Caki2 (cell line): Measurements from ENCODE around the gene CDH4. TPM values are rescaled to one million over a fixed set of nuclear protein-coding genes. Genes with fewer than 3 reads are reported as not detected.

Experiments used
- DNase-seq: peaks from one replicate; pipeline ENCODE4 v3.0.0-alpha.2; 2015; ENCODE audit warnings: low read depth
- in situ Hi-C: cut with HindIII; loops from 2 replicates; pipeline ENCODE4 v1.10.0; 2016; ENCODE audit warnings: low sequenced_read_pairs, low pct_unique_long_range_greater_than_20kb, mixed read lengths
- total RNA-seq: library from RNA; depleted of rRNA; stranded (reverse); fragments of >200 nt; shearing (Covaris generic); gene quantifications from 2 replicates; pipeline ENCODE4 v1.2.3, GENCODE V29; 2014; ENCODE audit warnings: low replicate concordance

The CDH4 gene
- total RNA-seq, 1 experiment from 2014 or later: 2.7 TPM

DNA sequence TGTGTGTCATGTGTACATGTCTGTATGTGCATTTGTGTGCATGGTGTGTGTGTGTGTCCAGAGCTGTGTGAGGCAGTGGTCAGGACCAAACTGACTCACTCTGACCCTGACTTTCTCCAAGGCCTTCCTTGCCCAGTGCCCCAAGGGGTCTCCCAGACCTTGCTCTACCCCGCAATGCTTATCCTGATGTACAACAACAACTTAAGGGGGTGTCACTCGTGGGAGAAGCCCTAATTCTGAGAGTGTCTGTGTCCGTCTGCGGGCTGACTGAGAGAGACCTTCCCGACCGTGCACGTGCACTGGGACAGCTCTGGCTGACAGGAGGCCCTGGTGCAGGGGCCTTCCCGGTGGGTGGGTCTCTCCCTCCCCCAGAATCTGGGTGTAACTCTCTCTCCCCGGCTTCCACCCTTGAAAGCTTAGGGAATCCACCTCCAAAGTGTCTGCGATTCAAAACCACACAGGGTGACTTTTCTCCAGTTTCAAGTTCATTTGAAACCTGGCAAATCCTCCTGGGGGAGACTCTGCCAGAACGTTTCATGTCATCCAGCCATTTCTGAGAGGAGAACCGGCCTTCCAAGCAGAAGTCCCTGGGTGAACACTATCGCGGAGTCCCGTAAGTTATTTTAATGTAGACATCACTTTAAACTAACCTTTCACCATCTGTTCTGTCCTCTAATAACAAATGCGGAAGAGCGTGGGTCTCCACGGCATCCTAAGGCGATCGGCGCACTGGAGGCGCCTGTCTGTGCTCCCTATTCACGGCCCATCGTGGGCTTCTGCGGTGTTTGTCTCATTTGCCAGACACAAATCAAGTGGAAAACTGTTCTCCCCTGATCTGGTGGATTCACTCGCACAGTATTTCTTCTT is 588.1 kb downstream of the CDH4 start:
- in situ Hi-C loops: no loop called here
- DNase-seq: no peak

DNA sequence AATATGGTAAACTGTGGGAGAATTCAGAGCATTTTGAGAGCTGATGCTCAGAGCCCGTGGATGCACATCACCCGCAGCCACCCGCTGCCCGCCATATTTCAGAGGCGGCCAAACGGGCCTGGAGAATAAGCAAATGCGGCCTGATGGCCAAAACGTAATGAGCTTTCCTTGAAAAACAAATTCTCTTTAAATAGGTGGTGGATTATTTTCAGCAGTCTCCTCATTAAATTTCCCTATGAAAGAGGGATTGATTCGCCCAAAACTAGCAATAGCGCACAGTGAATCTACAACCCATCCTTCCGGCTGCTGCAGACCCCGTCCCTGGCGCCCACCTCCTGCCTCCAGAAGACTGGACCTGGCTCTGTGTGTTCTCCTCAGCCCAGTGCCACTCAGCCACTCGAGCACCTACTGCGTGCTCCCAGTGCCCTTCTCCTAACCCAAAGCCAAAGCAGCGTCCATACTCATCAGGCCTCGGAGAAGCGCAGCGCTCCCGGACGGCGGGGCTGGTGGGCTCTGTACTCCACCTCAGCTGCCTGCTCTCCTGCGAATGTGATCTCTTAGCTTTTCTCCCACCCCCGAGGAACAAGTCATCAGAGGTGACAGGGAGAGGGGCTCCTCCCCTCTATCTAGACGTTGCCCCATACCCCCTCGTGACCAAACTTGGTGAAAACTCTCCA is 588.9 kb downstream of the CDH4 start:
- DNase-seq: no peak
- in situ Hi-C loops: no loop called here

DNA sequence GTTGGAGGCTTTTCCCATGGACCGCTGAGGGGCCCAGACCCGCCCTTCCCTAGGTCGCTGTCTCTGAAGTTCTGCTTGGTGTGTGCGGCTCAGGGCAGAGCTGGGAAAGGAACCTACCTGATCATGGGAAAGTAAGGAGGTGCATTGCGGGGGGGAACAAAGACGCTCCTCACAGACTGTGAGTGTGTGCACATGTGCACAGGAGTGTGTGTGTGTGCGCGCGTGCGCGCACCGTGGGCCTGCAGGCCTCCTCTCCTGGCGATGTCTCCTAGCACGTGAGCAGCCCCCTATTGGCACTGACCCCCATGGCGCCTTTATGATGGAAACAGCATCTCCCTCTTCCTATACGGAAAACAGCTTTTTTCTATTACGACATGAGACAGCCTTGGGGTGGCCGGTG is 589.5 kb downstream of the CDH4 start:
- in situ Hi-C loops: no loop called here
- DNase-seq: no peak

DNA sequence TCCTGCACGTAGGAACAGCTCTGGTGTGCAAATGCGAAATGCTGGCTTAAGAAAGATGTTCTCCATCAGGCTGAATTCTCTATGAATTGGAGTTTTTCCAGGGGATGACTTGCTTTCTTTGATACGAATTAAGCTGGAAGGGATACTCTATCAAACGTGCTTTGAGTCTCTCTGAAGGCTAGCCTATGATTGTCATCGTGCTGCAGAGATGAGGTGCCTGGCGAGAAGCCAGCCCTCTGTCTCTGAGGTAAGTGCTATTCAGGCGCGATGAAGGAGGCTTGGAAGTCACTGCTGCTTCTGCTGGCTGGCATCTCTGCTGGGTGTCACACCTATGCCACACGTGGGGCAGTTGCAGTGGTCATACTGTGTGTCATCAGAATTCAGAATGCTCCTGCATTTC is 589.9 kb downstream of the CDH4 start:
- no peak for DNase-seq
- in situ Hi-C loops: no loop called here

DNA sequence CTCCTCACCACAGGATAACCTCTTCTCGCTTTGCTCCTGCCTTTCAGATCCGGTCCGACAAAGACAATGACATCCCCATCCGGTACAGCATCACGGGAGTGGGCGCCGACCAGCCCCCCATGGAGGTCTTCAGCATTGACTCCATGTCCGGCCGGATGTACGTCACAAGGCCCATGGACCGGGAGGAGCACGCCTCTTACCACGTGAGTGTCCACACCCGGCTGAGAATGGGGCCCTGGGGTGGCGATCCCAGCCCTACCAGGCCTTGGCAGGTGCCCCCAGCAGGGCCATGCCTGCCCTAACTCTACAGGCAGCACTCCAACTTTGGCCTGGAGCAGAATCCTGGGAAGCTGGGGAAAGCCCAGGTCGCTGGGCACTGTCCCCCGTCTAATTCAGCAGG is 592.6 kb downstream of the CDH4 start:
- no peak for DNase-seq
- in situ Hi-C loops: no loop called here

DNA sequence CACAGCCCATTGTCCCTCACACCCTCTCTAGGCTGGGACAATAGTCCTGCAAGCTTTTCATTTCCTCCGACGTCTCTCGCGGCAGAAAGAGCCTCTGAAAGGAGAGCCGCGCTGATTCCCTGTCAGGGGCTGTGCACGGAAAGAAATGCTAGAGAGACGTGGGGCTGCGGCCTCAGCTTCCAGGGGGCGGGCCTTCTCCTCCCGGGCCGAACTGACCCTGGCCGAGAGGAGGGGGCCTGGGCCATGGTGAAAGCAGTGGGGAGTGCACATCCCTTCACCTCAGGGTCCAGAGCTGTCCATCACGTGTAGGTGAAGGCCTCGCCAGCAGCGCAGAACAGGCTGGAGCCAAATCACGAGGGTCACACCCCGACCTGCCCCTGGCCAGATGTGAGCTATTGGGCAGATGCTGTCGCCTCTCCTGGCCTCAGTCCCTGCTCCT is 593.2 kb downstream of the CDH4 start:
- no peak for DNase-seq
- in situ Hi-C loops: no loop called here

DNA sequence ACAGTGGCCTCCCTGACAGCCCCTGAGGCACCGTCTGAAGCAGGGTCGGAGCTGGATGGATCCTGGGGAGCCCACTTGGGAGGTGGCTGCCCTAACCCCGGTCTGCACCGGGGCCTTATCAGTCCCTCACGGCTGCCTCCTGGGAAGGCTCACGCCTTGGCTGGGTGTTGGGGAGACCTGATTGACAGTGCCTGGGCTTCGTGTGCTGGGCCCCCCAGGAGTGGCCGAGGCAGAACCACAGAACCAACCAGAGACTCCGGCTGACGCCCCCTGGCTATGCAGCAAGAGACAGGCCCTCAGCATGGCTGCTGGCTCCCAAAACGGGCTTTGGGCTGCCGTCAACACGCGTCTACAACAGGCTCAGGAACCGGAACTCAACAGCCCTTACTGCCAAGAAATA is 594.0 kb downstream of the CDH4 start:
- in situ Hi-C loops: no loop called here
- DNase-seq: no peak

DNA sequence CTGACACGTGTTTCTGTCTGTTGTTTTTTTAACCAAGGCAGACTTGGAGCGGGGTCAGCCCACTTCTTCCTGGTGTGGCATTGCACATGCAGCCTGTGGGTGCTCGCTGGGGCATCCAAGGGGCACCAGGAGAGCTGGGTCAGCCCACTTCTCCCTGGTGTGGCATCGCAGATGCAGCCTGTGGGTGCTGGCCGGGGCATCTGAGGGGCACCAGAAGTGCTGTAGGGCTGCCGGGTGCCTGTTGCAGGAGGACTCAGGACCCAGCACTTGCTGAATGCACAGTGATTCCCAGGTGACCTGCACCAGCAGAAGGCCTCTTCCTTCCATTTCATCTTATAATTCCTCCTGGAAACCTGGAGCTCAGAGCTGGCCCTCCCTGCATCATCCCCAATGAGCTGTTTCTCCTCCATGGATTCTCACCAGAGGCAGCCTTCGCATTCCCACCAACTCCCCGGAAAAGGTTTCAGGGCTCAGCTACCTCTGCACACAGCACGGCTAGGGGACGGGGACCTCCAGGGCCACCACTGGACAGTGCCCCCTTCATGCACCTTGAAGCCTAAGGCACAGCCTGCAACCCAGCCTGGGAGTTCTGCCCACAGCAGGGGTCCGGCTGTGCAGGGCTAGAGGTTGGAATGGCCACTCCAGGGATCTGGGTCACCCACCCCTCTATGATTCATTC is 594.8 kb downstream of the CDH4 start:
- no peak for DNase-seq
- in situ Hi-C loops: no loop called here

DNA sequence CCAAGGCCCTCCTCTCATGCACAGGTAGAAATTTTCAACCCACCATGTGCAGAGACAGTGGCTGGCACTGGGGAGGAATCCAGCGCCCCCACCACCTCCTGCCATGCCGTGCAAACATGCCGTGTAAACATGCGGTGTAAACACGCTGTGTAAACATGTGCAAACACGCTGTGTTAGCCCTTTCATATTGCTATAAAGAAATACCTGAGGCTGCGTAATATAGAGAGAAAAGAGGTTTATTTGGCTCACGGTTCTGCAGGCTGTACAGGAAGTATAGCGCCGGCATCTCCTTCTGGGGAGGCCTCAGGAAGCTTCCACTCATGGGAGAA is 595.3 kb downstream of the CDH4 start:
- no peak for DNase-seq
- in situ Hi-C loops: no loop called here

DNA sequence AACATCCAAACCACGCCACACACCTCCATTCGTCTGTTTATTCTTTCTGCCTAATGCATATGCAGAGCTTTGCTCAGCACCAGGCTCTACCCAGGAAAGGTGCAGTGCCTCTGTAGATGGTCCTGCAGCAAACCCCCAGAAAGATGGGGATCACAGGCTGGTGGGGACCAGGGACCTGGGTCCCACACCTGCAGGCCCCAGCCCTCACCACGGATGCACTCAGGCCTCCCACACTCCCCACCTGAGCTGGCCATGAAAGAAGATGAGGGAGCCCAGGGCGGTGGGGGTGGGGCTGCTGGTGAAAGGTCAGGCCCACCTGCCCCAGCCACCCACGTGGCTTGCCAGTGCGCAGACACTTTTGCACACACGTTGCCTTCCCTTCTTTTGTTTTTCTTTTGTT is 595.9 kb downstream of the CDH4 start:
- in situ Hi-C loops: no loop called here

DNA sequence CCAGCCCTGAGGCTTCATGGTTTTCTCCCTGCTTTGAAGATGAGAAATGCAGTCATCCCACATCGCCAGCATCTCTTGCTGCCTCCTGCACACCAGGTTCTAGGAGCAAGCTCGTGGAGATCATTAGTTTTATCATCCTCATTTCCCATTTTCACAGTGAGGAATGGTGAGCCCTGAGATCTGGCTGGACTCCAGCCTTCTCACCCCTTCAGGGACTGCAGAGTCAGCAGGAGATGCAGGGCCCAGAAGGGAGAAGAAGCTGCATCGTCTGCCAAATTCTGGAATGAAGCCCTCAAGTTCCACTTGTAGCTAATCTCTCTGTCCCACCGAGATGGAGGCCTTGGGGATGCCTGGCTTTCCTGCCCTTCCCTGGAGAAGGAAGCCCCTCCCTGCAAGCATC is 596.8 kb downstream of the CDH4 start:
- in situ Hi-C loops: no loop called here
- DNase-seq: no peak

More for the DNA sequence above, 595.9 kb downstream of the CDH4 start:
- no peak for DNase-seq

DNA sequence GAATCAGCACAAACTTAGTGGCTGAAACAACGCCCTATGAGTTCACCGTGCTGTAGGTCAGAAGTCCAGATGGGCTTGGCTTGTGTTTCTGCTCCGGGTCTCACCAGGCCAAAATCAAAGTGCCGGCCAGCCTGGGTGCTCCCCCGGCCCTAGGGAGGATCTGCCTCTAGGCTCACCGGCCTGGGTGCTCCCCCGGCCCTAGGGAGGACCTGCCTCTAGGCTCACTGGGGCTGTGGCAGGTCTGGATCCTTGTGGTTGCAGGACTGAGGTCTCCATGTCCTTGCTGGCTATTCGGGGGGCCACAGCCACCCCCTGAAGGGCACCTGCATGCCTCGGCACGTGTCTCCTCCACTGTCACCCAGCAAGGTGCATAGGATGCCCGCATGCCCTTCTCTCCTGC is 597.3 kb downstream of the CDH4 start:
- in situ Hi-C loops: no loop called here

DNA sequence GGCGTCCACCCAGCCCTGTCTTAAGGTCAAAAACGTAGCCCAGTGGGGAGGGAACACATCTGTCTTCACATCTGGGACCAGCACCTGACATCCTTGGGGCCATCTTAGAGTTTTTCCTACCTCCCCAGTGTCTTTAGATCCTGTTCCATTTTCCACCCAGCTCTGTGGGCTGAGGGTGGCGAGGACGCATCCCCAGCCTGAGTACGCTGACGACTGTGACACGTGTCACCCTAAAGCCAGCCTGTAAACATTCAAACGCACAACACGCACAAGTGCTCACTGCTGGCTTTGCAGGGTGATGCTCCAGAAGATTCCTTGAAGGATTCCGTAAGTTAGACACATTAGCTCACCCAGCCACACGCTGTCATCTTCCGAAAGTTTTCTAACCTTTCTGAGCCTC is 597.8 kb downstream of the CDH4 start:
- in situ Hi-C loops: no loop called here

More for the DNA sequence above, 597.3 kb downstream of the CDH4 start:
- DNase-seq: no peak

DNA sequence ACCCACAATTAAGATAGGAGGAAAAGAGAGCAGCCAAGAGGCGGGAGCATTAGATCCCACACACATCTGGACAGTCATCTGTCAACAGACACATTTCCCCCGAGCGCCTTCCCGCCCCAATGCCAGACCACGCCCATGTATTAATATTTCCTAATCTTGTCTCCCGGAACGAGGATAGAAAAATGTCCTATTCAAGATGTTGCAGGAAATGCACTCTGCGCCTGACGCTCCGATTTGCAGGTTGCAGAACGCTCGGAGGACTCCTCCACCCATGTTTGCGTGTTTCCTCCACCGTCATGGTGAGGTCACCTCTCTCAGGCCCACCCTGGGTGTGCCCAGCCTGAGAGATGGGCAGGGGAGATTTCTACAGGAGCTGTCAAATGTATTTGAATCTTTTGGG is 598.4 kb downstream of the CDH4 start:
- no peak for DNase-seq
- in situ Hi-C loops: no loop called here

More for the DNA sequence above, 597.8 kb downstream of the CDH4 start:
- DNase-seq: no peak

DNA sequence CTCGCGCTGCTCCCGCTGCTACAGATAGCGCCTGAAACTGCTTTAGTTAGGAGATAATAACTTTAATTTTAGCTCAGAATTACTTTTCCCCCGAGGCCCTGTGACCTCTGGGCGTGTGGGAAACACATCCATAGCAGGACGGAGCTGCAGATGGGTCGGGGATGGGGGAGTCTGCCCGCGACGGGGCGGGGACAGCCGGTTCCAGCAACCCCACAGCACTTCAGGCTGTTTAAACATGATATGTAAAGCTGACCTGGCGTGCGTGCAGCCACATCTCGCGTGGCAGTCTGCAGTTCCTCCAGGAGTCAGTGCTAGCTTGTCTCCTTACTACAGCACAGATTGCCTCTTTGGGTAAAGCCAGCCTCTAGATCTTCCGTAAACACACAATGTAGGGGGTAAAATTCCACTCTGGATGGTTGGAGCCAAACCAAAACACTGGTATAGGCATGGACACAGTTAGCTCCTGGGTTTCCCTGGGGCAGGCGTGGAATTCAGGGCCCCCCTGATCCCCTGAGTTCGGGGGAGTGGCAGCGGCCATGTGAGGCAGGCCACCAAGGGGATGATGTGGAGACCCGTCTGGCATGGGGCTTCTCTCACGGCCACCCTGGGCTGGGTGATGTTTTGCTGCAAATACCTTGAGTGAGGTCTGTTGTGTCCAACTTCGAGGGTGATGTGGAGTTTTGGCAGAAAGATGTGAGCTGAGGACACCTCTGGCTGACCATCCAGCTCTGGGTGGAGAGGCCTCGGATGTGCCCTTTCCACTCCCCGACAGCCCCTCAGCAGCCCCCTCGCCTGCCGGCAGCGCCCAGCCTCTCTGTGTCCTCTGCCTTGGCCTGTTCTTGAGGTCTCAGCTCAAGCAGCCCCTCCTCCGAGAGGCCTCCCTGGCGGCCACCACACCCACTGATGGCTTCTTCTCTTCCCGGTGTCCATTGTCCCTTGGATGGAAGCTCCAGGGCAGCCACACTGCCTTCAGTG is 599.2 kb downstream of the CDH4 start:
- in situ Hi-C loops: no loop called here
- no peak for DNase-seq

DNA sequence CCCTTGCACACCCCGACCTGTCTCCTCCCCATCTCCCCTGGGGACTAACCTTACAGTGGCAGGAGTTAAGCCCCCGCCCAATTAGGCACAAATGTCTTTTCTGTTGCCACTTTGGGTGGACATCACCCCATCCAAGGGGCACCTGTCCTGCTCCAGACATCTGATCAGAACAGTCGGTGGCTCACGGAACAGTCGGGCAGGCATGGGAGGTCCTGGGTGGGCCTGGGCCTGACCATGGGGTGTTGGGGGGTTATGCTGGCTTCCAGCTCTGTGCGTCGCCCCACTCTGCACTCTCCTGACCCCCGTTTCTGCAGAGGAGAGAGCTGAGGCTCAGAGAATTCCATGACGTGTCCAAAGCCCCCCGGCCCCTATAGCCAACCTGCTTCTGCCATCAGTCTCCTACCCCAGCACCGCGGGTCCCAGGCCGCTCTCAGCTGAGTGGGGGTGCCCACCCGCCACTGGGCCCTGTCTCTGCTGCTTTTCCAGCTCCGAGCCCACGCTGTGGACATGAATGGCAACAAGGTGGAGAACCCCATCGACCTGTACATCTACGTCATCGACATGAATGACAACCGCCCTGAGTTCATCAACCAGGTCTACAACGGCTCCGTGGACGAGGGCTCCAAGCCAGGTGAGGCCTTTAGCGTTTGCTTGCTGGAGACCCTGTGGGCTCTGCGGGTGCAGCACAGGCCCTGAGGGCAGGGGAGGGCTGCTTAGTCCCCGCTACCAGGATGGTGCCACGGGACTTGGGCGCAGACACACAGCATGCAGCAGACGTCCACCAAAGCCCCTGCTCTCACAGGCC is 600.4 kb downstream of the CDH4 start:
- in situ Hi-C loops: no loop called here
- no peak for DNase-seq
